GM19240 (cell line): ENCODE data around the gene CNTN5.
"Not testable (repeated sequence)": the region's sequence is repeated elsewhere in the genome, so short reads cannot be mapped to it uniquely, and the experiment has no call there.

ENCODE experiments used
- DNase-seq: peaks from one replicate; pipeline ENCODE4 v3.0.0; 2011; ENCODE audit warnings: low spot score; ENCODE audit not compliant: insufficient read length

The CNTN5 gene

DNA sequence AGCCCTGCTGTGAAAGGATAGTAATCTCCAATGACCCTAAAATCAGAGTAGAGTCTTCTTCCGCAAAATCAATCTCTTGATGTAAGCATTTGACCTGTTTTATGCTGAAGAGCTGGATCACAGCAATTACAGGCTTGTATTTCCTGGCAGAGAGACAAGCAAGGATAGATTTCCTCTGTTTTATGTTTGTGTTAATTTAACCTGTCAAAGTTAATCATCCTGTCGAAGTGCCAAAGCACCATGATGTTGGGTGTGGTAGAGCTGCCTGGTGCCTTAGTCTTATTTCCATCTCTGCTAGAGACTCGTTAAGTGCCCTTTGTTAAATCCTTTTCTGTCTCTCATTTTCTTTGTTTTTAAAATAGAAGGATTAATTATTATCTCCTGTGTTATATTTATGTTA lies 248.1 kb downstream of the CNTN5 start:
- DNase-seq, result no peak

- DNase-seq, result no peak
These were observed 250.8 kb downstream of the CNTN5 start for GRCh38 chr11:99271527-99271926.

- no peak for DNase-seq
These were observed 254.8 kb downstream of the CNTN5 start for GRCh38 chr11:99275521-99275920.

GRCh38 chr11:99277281-99277680 lies 256.5 kb downstream of the CNTN5 start:
- DNase-seq, result no peak

DNA sequence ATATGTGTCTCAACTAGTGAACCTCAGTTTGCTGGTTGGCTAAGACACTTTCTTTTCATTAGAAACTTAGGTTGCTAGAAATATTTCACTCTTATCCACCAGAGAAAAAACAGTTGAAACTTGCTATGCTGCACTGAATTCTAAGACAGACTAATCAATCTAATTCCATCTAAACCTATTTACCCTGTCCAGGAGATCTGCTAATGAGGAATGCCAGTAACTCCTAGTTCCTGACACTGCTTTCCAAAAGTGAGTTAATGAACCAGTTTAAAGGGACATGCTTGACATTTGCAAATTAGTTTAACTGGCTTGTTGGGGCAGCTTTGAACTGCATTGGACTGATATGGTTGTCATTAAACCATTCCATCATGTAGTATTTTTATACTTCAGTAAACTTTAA lies 258.5 kb downstream of the CNTN5 start:
- DNase-seq, result no peak

DNA sequence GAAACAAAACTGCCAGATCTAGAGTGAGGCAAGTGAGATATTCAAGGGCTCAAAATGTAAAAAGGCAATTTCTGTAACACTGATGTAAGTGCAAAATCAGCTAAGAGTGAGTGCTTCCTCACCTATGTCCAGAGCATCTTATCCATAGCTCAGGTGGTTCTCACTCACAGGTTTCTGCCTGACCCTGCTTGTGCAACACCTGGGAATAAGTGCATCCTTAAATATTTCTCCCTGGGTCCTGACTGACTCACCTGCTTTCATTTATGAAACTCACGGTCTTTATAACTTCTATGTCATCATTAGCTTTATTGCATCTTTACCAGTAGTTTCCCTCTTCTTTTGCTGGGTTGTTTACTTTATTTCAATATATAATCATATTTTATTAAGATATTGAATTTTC lies 260.6 kb downstream of the CNTN5 start:
- no peak for DNase-seq

DNA sequence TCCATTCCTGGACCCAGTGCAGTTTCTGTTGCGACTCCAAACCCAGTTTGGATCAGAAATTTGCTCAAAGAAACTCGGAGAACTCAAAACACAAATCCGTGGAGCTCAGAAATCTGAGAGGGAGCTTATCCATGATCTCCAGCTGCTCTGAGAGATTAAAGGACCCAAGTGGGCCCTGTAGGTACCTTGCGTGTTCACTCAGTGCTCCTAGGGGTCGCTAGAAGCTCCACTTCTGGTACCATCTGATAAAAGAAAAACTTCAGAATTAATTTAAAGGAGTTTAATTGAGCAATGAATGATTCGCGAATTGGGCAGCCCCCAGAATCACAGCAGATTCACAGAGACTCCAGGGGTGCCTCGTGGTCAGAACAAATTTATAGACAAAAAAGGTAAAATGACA lies 277.2 kb downstream of the CNTN5 start:
- not testable (repeated sequence) for DNase-seq

DNA sequence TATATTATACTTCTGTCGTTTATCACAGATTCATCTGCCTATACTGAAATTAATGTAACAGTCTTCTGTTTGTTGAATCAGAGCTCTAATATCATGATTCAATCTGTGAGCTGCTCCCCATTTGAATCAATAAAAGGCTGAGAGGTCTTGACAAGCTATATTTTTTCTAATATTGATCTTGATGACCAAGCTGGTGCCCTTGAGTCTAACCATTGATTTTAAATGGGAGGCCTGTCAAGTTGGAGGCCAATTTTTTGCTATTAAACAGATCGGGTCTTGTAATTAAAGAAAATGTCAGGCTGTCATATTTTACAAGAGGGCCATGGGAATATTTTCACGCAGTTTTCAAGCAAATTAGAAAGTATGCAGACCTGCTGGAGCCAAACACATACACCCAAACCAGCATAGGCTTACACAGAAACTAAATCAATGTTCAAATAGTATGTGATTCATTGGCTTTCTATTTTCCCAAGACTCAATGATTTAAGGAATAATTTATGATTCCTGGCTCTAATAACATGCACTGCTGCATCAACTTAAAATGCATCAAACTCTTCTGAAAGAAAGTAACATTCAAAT lies 286.9 kb downstream of the CNTN5 start:
- DNase-seq, result no peak

GRCh38 chr11:99311870-99312269 lies 291.1 kb downstream of the CNTN5 start:
- no peak for DNase-seq

GRCh38 chr11:99316776-99317520 lies 296.2 kb downstream of the CNTN5 start:
- DNase-seq, result no peak

DNA sequence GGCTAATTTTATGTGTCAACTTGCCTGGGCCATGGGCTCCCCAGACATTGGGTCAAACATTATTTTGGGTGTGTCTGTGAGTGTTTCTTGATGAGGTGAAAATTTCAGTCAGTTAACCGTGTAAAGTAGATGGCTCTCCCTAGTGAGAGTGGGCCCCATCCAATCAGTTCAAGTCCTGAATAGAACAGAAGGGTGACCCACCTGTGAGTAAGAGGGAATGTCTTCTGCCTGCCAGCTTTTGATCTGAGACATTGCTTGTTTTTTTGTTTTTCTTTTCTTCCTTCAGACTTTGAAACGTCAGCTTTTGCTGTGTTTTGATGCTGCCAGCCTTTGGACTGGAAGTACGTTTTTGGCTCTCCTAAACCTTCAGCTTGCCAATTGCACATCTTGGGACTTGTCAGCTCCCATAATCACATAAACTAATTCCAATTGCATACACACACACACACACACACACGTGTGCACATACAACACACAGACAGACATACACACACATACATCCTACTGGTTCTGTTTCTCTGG lies 300.1 kb downstream of the CNTN5 start:
- no peak for DNase-seq

DNA sequence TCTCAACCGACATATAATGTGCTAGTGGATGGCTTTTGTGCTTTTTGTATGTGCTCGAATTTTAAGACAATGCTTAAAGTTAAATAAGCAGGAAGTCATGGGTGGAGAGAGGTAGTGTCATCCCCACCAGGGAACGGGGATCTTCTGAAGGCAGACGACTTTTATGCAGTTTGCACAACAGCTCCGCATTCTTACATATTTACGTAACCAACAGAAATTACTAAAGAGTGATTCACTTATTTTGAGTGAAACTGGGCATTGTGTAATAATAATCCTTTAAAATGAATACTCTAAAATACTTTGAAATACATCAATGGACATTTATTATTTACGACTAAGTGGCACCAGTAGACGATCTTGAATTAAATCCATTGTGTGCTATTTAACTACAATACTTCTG lies 305.1 kb downstream of the CNTN5 start:
- DNase-seq, result no peak

DNA sequence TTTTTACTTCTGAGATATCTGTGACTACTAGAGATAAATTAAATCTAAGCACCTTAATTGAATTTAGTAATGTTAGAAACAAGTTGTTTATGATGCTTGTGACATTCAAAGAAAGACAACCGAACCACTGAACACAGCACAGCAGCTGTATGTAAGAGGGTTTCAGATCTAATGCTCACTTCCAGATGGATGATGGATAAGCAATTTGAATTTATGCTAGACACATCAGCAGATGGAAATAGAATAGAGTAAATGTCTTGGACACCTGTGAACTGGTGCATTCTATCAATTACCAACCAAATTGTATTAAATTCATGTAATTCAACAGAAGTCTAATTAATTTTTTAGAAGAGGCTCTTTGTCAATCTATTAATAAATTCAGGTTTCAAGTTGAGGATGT lies 306.3 kb downstream of the CNTN5 start:
- no peak for DNase-seq

GRCh38 chr11:99327527-99327926 lies 306.8 kb downstream of the CNTN5 start:
- DNase-seq, result no peak

GRCh38 chr11:99333621-99334020 lies 312.9 kb downstream of the CNTN5 start:
- no peak for DNase-seq

DNA sequence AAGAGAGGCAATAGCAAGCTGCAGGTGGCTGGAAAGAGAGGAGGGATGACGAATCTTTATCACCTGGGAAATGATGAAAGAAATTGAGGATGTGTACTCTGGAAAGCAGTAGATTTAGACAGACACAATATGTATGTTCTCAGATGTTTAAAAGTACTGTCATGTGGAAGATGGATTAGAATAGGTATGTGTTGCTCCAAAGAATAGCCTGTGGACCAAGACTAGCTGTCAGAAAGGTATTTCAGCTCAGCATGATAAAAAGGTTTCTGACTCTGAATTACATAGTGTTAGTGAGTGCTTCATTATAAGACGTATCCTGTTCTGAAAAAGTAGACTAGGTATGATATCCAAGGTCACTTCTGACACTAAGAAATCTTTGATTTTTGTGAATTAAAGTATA lies 322.4 kb downstream of the CNTN5 start:
- no peak for DNase-seq

DNA sequence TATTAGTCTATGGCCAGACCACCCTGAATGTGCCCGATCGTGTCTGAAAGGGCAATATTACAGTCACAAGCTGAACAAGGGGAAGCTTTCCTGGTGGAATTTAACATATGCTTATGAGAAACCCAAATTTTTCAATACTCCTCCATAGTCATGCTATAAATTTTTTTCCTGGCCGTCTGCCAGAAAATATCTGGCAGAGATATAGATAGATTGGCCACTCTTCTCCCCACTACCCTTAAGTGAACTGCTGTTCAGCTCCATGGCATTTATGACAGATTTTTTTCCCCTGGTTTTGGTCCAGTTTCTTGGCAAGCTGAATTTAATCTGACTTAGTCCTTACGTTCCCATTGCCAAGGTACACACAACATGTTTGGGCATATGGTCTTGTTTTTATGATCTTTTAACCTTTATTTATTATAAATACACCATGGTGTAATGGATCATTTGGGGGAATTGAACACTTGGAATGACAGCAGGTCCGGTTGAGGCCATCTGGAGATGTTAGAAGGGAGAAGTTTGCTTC lies 328.5 kb downstream of the CNTN5 start:
- DNase-seq, result no peak

- no peak for DNase-seq
These were observed 330.9 kb downstream of the CNTN5 start for GRCh38 chr11:99351624-99352023.

DNA sequence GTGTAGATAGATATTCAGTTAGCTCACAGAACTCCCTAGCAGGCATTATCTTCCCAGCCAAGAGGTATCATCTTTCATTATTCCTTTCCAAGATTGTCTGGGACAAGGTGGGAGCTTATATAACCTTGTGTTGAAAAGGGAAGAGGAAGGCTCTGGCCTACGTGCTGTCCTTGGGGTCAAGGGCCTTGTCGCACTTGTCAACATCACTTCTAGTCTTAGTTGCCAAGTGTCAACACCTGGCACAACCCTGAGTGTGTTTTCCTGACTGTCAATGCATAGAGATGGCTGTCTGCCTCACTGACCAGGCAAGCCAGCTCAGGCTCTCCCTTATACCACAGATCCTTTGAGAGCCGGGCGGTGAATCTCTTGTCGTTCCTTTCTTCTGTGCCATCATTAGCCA lies 331.9 kb downstream of the CNTN5 start:
- no peak for DNase-seq

- no peak for DNase-seq
These were observed 345.8 kb downstream of the CNTN5 start for GRCh38 chr11:99366546-99366945.

DNA sequence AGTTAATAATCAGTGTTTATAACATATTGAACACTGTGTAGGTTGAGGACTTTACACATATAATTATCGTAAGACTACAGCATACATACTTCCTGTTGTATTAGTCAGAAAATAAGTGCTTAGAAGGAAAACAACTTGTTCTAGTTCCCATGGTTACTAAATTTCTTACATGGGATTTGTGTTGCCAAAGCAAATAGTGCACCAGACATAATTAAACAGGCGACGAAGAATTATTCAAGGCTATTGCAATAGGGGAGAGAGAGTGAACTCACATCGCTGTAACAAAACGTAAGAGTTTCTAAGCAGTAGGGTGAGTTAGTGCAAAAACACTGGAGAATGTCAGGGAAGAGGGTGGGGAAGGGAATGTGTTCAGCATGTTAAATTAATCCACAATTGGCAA lies 347.8 kb downstream of the CNTN5 start:
- DNase-seq, result no peak

DNA sequence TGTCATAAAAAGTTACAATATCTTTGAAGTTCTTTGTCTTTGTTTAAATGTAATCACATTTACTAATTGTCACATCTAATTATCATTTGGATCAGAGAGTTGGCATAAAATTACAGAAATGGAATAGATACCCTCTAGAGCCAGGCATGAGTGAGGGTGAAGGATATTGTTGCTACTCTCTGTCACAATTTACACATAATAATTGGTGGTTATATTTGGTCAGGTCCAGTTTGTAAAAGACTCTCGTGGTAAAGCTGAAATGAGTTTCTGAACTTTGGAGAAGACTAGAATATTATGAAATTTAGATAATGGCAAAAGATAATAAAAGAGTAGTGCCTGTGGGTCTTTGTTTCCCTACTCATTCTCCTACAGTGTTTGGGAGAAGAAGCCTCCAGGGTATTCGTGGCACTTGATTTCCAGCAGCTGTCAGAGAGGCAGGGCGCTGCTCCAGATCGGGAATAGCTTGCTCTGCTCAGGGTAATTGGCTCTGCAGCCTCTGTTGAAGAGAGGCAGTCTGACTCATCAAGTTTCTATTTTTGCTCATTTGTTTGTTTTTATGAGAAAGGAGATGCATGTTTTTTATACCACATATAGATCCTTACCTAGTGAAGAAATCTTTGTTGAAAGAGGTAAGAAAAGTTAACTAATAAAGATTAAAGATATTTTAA lies 349.9 kb downstream of the CNTN5 start:
- DNase-seq, result no peak
